ENCODE measurements around the gene DLG2. TPM values are rescaled to one million over a fixed set of nuclear protein-coding genes. Genes with fewer than 3 reads are reported as not detected.

DLG2 gene
- polyA plus RNA-seq, 3 donors: 0.24 to 0.39 TPM; not detected in 1

DNA sequence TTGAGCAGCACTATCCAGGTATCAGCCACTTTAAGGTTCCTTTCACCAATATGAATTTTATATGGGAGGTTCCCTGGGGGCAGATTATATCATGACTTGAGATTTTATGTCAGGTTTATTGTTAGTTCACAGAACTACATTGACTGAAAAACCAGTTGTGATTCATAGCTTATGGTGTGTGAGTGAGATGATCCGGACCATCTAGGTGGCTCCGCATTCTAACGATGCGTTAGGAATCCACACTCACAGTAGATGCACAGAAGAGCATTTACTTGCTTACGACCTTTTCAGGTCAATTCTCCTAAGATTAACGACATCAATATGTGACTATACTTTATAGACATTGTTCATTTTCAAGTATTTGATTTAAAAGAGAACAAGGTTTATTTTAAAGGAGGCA, 1356.7 kb downstream of the DLG2 start:
- Histone ChIP-seq H3K27ac (ENCODE audit: low read depth in 1 of 2, low read length in 2 of 2) (no peak overlapping the region), H3K27me3 (ENCODE audit: control insufficient read depth in 2 of 2, insufficient read depth in 2 of 2, low read length in 2 of 2) (no peaks in the 10 kb centered on the region), H3K79me2 (ENCODE audit: insufficient read depth, low read length) (no peaks in the 10 kb centered on the region), H3K4me1 (ENCODE audit: control insufficient read depth in 1 of 2, insufficient read depth in 2 of 2, low read length in 2 of 2) (no peaks in the 10 kb centered on the region), H2AFZ (ENCODE audit: insufficient read depth, low read depth, low read length, poor library complexity, severe bottlenecking) (no peak overlapping the region), H3K36me3 (replicated peaks in 1 of 2; ENCODE audit: control insufficient read depth in 1 of 2, insufficient read depth in 2 of 2, low read length in 2 of 2) (no peaks in the 10 kb centered on the region), H3K9ac (ENCODE audit: insufficient read depth, low read length, poor library complexity, severe bottlenecking) (no peak overlapping the region), H4K20me1 (ENCODE audit: insufficient read depth, low read length) (no peaks in the 10 kb centered on the region), H3K4me3 (replicated peaks in 1 of 3; ENCODE audit: low read depth in 2 of 3, low read length in 3 of 3) (no peak overlapping the region), H3K4me2 (replicated peaks; ENCODE audit: extremely low read depth, low read length, poor library complexity, severe bottlenecking) (no peak overlapping the region), H3K9me3 (replicated peaks in 1 of 2; ENCODE audit: control insufficient read depth in 1 of 2, insufficient read depth in 1 of 2, low read length in 2 of 2) (no peaks in the 10 kb centered on the region)
- no peak overlapping the region for H3K4me3 Mint-ChIP-seq
- H3K27ac Mint-ChIP-seq: no peak overlapping the region
- TF ChIP-seq, protein P1, sequence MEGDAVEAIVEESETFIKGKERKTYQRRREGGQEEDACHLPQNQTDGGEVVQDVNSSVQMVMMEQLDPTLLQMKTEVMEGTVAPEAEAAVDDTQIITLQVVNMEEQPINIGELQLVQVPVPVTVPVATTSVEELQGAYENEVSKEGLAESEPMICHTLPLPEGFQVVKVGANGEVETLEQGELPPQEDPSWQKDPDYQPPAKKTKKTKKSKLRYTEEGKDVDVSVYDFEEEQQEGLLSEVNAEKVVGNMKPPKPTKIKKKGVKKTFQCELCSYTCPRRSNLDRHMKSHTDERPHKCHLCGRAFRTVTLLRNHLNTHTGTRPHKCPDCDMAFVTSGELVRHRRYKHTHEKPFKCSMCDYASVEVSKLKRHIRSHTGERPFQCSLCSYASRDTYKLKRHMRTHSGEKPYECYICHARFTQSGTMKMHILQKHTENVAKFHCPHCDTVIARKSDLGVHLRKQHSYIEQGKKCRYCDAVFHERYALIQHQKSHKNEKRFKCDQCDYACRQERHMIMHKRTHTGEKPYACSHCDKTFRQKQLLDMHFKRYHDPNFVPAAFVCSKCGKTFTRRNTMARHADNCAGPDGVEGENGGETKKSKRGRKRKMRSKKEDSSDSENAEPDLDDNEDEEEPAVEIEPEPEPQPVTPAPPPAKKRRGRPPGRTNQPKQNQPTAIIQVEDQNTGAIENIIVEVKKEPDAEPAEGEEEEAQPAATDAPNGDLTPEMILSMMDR (IDR thresholded peaks at IDR 0.05): no peak
- H3K27me3 Mint-ChIP-seq (ENCODE audit: low read depth in 3 of 3): peaks cover 0 to 1% (median 0%) of the 10 kb centered on the region in 3 donors
- H3K9me3 Mint-ChIP-seq: peaks cover 0 to 3% (median 1%) of the 10 kb centered on the region in 7 donors
- H3K36me3 Mint-ChIP-seq: no peaks in the 10 kb centered on the region
- no peaks in the 10 kb centered on the region for H3K4me1 Mint-ChIP-seq
- WGBS (ENCODE audit: insufficient coverage): no CpG with 5 or more reads among the region's 6 CpGs
- intact Hi-C loops (cut with micrococcal nuclease): no loop called here
- no peak for DNase-seq

GRCh38 chr11:84264066-84264465, 1363.1 kb downstream of the DLG2 start:
- peaks cover 0 to 3% (median 0%) of the 10 kb centered on the region in 7 donors for H3K9me3 Mint-ChIP-seq
- Histone ChIP-seq H3K4me3 (replicated peaks in 1 of 3; ENCODE audit: low read depth in 2 of 3, low read length in 3 of 3) (no peak overlapping the region), H3K27ac (ENCODE audit: low read depth in 1 of 2, low read length in 2 of 2) (no peak overlapping the region), H3K36me3 (replicated peaks in 1 of 2; ENCODE audit: control insufficient read depth in 1 of 2, insufficient read depth in 2 of 2, low read length in 2 of 2) (no peaks in the 10 kb centered on the region), H3K4me1 (ENCODE audit: control insufficient read depth in 1 of 2, insufficient read depth in 2 of 2, low read length in 2 of 2) (no peaks in the 10 kb centered on the region), H3K79me2 (ENCODE audit: insufficient read depth, low read length) (no peaks in the 10 kb centered on the region), H3K9ac (ENCODE audit: insufficient read depth, low read length, poor library complexity, severe bottlenecking) (no peak overlapping the region), H2AFZ (ENCODE audit: insufficient read depth, low read depth, low read length, poor library complexity, severe bottlenecking) (no peak overlapping the region), H4K20me1 (ENCODE audit: insufficient read depth, low read length) (no peaks in the 10 kb centered on the region), H3K27me3 (ENCODE audit: control insufficient read depth in 2 of 2, insufficient read depth in 2 of 2, low read length in 2 of 2) (no peaks in the 10 kb centered on the region), H3K9me3 (replicated peaks in 1 of 2; ENCODE audit: control insufficient read depth in 1 of 2, insufficient read depth in 1 of 2, low read length in 2 of 2) (no peaks in the 10 kb centered on the region), H3K4me2 (replicated peaks; ENCODE audit: extremely low read depth, low read length, poor library complexity, severe bottlenecking) (no peak overlapping the region)
- no peaks in the 10 kb centered on the region for H3K27me3 Mint-ChIP-seq (ENCODE audit: low read depth in 3 of 3)
- no peak overlapping the region for H3K27ac Mint-ChIP-seq
- TF ChIP-seq, protein P1 (IDR thresholded peaks at IDR 0.05): no peak
- no peak for DNase-seq
- H3K36me3 Mint-ChIP-seq: no peaks in the 10 kb centered on the region
- H3K4me3 Mint-ChIP-seq: no peak overlapping the region
- intact Hi-C loops (cut with micrococcal nuclease): no loop called here
- H3K4me1 Mint-ChIP-seq: no peaks in the 10 kb centered on the region
- no CpG with 5 or more reads among the region's 1 CpG for WGBS (ENCODE audit: insufficient coverage)

All from CD14-positive monocyte (primary cell).